Tibial artery (tissue), 4 donors: ENCODE results near the gene FLACC1.

ENCODE experiments used
- DNase-seq, 2 donors: peaks; one replicate each; pipeline ENCODE4 v3.0.0-alpha.2; 2019
- H3K27ac ChIP-seq, 2 donors: fragments of 200-600 bp; sonication (generic) in 1 of 2; 1 replicate in 1 of 2; 2 replicates in 1 of 2; pipeline ENCODE4 v1.5.1; 2018 to 2019; ENCODE audit warnings: mild to moderate bottlenecking in 1 of 2
- H3K27me3 ChIP-seq, 2 donors: fragments of 200-600 bp; sonication (generic) in 1 of 2; one replicate each; pipeline versions ENCODE4 v1.5.1 to v1.6.0; 2016 to 2019
- H3K36me3 ChIP-seq, 3 donors: fragments of 200-600 bp; sonication (generic) in 2 of 3; one replicate each; pipeline ENCODE4 v1.5.1; 2016 to 2019; ENCODE audit warnings: mild to moderate bottlenecking in 2 of 3
- H3K4me1 ChIP-seq, 4 donors: fragments of 200-600 bp; sonication (generic) in 2 of 4; 1 replicate in 3 of 4; 2 replicates in 1 of 4; pipeline ENCODE4 v1.5.1; 2016 to 2019
- H3K4me3 ChIP-seq, 2 donors: fragments of 200-600 bp; sonication (generic) in 1 of 2; 1 replicate in 1 of 2; 2 replicates in 1 of 2; pipeline ENCODE4 v1.5.1; 2018 to 2019; ENCODE audit warnings: mild to moderate bottlenecking in 2 of 2
- H3K9me3 ChIP-seq, 3 donors: fragments of 200-600 bp; sonication (generic) in 1 of 3; one replicate each; pipeline ENCODE4 v1.5.1; 2016 to 2019
- intact Hi-C: fragments of 100-400 bp; cut with DNase I; formaldehyde crosslinking; loops from one replicate; pipeline ENCODE4 v1.15.0; 2023; ENCODE audit warnings: low total_unique reads
- TF ChIP-seq, protein P1 (sequence below), 2 experiments: fragments of 200-600 bp in 1 of 2; fragments of 450-650 bp in 1 of 2; IDR thresholded peaks; one replicate each; pipeline ENCODE4 v1.5.1; 2017 to 2019; ENCODE audit warnings: antibody characterized with exemption in 2 of 2, mild to moderate bottlenecking in 1 of 2, moderate library complexity in 1 of 2

FLACC1 gene

GRCh38 chr2:201257956-201258665 is 99.0 kb downstream of the FLACC1 start:
- TF ChIP-seq, protein P1, sequence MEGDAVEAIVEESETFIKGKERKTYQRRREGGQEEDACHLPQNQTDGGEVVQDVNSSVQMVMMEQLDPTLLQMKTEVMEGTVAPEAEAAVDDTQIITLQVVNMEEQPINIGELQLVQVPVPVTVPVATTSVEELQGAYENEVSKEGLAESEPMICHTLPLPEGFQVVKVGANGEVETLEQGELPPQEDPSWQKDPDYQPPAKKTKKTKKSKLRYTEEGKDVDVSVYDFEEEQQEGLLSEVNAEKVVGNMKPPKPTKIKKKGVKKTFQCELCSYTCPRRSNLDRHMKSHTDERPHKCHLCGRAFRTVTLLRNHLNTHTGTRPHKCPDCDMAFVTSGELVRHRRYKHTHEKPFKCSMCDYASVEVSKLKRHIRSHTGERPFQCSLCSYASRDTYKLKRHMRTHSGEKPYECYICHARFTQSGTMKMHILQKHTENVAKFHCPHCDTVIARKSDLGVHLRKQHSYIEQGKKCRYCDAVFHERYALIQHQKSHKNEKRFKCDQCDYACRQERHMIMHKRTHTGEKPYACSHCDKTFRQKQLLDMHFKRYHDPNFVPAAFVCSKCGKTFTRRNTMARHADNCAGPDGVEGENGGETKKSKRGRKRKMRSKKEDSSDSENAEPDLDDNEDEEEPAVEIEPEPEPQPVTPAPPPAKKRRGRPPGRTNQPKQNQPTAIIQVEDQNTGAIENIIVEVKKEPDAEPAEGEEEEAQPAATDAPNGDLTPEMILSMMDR (IDR thresholded peaks at IDR 0.05), result peak in 1 of 2 experiments; percentile 16
- peaks cover 0 to 33% (median 14%) of the 10 kb centered on the region in 4 donors for H3K4me1 ChIP-seq
- intact Hi-C loops, result no loop called here
- H3K4me3 ChIP-seq, result peak overlapping the region; percentile 62 to 68
- no peaks in the 10 kb centered on the region for H3K36me3 ChIP-seq
- no peaks in the 10 kb centered on the region for H3K27me3 ChIP-seq
- peak; percentile 71 to 76 for DNase-seq
- H3K9me3 ChIP-seq, result no peaks in the 10 kb centered on the region
- peak overlapping the region; percentile 80 to 85 for H3K27ac ChIP-seq

GRCh38 chr2:201257381-201257955 is 99.7 kb downstream of the FLACC1 start:
- peak in 1 of 2 donors; percentile 35 for DNase-seq
- H3K9me3 ChIP-seq, result no peaks in the 10 kb centered on the region
- H3K4me3 ChIP-seq, result peak overlapping the region; percentile 62 to 68
- H3K4me1 ChIP-seq, result peaks cover 0 to 33% (median 14%) of the 10 kb centered on the region in 4 donors
- H3K27ac ChIP-seq, result peak overlapping the region; percentile 80 to 85
- H3K27me3 ChIP-seq, result no peaks in the 10 kb centered on the region
- intact Hi-C loops, result no loop called here
- no peaks in the 10 kb centered on the region for H3K36me3 ChIP-seq
- TF ChIP-seq, protein P1 (IDR thresholded peaks at IDR 0.05), result peak in 1 of 2 experiments; percentile 30

DNA sequence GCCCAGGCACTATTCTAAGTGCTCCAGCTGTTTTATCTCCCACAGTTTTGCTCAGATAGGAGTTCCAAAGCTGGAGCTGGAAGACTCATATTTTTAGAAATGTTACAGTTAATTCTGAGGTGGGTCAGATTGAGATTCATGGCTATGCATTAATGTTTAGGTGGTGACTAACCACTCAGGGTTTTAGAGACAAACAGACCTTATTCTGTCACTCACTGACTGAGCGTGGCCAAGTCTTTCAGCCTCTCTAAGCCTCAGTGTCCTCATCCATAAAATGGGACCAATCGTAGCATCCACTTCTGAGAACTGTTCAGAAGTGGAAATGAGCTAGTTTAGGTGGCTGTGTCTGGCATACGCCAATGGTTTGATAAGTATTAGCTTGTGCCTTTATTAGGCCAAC is 101.1 kb downstream of the FLACC1 start:
- no peaks in the 10 kb centered on the region for H3K9me3 ChIP-seq
- no peak for DNase-seq
- TF ChIP-seq, protein P1 (IDR thresholded peaks at IDR 0.05), result no peak
- H3K27me3 ChIP-seq, result no peaks in the 10 kb centered on the region
- intact Hi-C loops, result no loop called here
- no peak overlapping the region for H3K27ac ChIP-seq
- H3K4me3 ChIP-seq, result no peak overlapping the region
- peaks cover 0 to 28% (median 14%) of the 10 kb centered on the region in 4 donors for H3K4me1 ChIP-seq
- H3K36me3 ChIP-seq, result no peaks in the 10 kb centered on the region

- peaks cover 0 to 25% (median 14%) of the 10 kb centered on the region in 4 donors for H3K4me1 ChIP-seq
- H3K9me3 ChIP-seq, result no peaks in the 10 kb centered on the region
- no peak overlapping the region for H3K27ac ChIP-seq
- no peak overlapping the region for H3K4me3 ChIP-seq
- intact Hi-C loops, result no loop called here
- TF ChIP-seq, protein P1 (IDR thresholded peaks at IDR 0.05), result no peak
- no peak for DNase-seq
- H3K36me3 ChIP-seq, result no peaks in the 10 kb centered on the region
- H3K27me3 ChIP-seq, result no peaks in the 10 kb centered on the region
These were observed 101.6 kb downstream of the FLACC1 start for GRCh38 chr2:201255408-201256033.

DNA sequence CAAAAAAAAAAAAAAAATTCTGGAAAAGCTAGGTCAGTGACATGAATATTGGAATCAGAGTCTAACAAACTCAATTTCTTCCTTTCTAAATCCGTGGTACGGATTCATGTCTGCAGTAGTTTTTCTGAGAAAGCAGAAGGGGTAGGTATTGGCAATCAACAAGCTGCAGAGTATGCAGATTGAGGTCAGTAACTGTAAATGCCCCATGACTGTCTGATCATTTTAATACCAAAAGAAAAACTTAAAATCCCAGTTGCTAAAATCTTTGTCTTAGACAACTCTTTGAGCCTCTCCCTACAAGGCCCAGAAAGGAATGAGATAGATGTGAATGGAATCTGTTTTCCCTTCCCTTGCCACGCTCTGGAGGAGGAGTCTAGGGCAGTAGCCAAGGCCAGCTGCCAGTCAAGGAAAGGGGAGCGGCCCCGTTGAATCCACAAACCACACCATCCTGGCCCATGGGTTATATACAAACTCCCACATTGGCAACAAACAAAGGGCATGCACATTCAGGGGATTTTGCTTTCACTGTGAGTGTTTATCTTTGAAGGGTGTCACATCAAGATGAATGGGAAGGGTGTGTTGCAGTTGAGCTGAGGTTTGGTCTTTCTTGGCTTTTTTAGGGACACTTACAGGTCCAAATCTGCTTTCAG is 102.9 kb downstream of the FLACC1 start:
- intact Hi-C loops, result loop anchor here (5.0 kb wide), 1 partner anchor 113 kb away; no protein-coding TSS in a partner anchor
- H3K9me3 ChIP-seq, result no peaks in the 10 kb centered on the region
- no peaks in the 10 kb centered on the region for H3K27me3 ChIP-seq
- TF ChIP-seq, protein P1 (IDR thresholded peaks at IDR 0.05), result no peak
- no peak overlapping the region for H3K27ac ChIP-seq
- peaks cover 0 to 14% (median 8%) of the 10 kb centered on the region in 4 donors for H3K4me1 ChIP-seq
- no peak for DNase-seq
- H3K4me3 ChIP-seq, result no peak overlapping the region
- no peaks in the 10 kb centered on the region for H3K36me3 ChIP-seq
